Left kidney (tissue), 2 donors: Measurements from ENCODE around the gene CRYBG1. TPM values are rescaled to one million over a fixed set of nuclear protein-coding genes. Genes with fewer than 3 reads are reported as not detected.

Experiments
- DNase-seq: peaks from one replicate; pipeline ENCODE4 v3.0.0-alpha.2; 2013
- polyA plus RNA-seq: library from polyadenylated mRNA; unstranded; fragments of 120-200 nt; gene quantifications from one replicate; pipeline ENCODE4 v1.2.1, GENCODE V29; 2013; ENCODE audit not compliant: insufficient read length

CRYBG1 gene
- polyA plus RNA-seq, 1 donor, result 32.4 TPM

DNA sequence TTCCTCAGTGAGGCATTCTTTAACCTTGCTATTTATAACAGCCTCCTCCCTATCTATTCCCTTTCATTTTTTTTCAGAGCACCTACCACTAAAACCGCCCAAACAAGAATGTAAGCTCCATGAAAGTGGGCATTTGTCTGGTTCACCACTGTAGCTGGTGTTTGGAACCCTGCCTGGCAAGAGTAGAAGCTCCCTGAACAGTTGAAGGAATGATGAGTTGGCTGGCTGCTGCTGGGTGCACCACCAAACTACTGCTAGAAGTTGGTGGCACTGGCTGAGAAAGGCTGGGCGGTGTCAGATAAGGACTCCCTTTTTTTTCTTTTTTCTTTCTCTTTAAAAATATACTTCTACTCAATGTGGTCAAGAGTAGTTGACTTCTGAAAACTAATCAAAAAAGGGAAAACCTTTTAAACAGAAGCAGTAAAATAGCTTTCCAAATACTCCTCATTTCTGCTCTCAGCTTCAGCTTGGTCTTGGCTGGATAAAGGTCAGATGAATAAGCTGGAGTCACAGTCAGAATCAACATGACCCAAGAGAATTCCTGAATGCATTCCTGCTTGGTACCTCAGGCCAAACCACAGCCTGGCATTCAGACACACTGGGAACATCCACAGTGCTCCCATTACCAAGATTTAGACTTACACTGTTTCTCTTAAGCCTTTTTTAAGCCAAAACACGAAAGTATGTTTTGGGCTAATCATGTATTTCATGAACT lies 230.8 kb downstream of the CRYBG1 start:
- DNase-seq, result no peak

DNA sequence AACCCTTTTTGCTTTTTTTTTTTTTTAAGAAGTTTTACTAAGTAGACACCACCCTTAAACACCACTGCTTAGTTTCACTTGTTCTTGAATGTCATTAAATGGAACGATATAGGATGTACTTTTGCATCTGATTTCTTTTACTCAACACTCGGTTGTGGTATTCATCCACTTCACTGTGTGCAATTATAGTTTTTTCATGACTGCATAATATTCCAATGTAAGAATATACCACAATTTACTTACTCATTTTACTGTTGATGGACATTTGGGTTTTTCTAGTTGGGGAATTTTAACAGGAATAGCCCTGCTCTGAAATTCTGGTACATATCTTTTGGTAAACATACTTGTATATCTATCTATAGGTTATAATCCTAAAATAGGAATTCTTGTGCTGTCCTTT lies 238.9 kb downstream of the CRYBG1 start:
- no peak for DNase-seq

DNA sequence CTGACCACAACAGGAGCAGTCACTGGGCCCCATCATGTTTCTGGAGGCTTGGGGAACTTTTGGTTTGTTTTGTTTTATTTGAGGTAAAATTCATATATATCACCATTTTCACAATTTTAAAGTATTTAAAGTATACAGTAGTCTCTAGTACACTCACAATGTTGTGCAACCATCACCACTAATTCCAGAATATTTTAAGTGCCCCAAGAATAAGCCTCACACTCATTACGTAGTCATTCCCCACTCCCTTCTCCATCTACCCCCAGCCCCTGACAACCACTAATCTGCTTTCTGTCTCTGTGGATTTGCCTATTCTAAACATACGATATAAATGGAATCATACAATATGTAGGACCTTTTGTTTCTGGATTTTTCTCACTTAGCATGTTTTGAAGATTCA lies 239.8 kb downstream of the CRYBG1 start:
- DNase-seq, result no peak

DNA sequence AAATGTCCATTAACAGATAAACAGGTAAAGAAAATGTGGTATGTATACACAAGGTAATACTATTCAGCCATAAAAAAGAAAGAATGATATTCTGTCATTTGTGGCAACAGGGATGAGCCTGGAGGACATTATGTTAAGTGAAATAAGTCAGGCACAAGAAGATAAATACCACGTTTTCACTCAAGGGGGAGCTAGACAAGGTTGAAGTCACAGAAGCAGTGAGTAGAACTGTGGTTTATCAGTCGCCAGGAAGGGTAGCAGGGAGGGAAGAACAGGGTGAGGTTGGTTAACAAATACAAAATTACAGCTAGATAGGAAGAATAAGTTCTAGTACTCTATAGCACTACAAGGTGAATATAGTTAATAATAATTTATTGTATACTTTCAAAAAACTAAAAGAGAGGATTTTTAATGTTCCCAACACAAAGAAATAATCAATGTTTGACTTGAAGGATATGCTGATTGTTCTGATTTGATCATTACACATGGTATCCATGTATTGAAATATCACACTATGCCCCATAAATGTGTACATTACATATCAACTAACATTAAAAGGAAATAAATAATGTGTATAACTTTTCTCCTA lies 247.7 kb downstream of the CRYBG1 start:
- peak; percentile 32 for DNase-seq

DNA sequence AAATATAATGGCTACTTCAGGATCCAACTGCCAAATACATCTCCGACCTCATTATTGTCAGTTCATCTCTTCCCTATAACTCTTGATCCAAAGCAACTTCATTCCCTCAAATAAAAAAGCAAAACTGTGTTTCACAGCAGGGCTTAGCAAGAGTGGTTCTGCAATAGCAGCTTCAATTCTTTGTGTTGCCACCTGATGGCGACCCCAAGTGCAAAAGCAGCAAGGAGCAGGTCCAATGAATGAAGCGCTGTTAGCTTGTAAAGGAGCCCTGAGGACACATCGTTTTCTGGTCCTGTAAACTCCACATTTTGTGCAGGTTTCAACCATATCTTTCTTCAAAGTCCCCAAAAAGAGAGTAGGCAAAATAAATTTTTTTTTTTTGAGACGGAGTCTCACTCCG lies 249.2 kb downstream of the CRYBG1 start:
- DNase-seq, result peak; percentile 20

DNA sequence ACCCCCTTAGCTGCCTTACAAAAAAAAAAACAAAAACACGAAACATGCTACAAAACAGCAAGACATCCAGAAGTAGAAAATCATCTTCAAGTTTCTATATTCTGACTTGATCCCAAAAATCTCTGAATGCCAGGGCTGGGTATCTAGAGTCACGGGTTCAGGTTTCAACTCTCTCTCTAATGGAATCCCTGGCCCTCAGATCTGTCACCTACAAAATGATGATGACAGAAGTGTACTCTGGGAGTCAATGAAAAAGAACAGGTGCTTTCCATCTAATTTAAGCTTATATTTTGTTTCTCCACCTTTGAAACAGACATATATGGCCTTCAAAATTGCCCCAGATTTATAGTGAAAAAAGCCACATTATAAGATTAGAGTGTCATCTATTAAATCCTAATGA lies 250.5 kb downstream of the CRYBG1 start:
- no peak for DNase-seq

DNA sequence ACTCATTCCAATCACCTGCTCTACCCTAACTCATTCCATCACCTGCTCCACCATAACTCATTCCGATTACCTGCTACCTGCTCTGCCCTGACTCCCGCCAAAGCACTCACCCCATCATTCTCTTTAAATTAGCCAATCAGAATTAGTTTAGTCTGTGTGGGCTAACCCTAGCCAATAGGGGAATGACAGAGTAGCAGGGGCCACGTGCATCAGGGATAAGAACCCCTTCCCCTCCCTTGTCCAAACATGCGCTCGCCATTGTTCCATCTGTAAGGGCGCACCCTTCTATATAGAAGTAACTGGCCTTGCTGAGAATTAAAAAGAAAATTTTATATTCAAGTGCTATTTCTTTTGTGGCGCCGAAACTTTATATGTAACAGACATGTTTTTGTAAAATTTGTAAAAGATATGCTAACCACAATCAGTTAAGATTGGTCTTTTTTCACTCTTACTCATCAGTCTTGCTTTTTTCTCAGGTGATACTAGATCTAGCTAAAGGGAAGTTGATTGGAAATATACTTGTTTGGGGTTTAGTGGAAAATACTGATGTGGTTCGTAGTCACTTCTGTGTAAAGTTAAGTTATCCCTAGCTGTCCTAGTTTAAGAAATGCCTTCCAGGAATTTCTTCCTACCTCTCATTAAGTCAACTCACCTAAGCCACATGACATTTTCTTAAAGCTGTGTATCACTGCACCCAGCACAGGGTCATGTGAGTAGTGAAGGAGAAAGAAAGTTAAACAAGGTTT lies 252.3 kb downstream of the CRYBG1 start:
- no peak for DNase-seq

DNA sequence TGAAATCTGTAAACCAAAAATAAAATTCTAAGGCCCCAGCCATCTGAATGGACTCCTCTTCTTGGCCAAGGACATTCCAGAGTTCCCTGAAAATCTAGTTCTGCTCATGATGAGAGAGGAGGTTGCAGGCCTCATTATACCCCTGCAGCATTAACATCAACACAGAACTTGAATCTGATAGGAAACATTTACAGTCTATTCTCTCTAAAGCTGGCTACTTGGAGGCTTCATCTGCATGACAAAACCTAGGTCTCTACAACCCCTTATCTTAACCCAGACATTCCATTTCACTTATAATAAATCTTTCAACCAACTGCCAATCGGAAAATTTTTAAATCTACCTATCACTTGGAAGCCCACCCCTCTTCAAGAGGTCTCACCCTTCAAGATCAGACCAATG lies 253.1 kb downstream of the CRYBG1 start:
- no peak for DNase-seq

DNA sequence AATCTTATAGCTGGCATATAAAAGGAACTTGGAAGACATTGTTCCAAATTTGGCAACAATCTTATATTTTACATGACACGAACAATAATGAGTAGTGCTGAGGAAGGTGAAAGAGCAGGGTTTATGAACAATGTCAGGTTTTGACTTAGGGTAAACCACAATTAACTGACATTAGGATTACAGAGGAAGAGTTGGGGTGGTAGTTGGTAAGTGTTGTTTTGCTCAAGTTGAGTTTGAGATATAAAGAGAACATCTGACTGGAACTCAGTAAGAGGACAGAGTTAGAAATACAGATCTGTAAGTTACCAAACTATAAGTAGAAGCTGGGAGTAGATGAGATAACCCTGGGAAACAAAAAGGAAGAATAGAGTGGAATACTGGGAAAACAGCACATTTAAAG lies 253.6 kb downstream of the CRYBG1 start:
- no peak for DNase-seq

DNA sequence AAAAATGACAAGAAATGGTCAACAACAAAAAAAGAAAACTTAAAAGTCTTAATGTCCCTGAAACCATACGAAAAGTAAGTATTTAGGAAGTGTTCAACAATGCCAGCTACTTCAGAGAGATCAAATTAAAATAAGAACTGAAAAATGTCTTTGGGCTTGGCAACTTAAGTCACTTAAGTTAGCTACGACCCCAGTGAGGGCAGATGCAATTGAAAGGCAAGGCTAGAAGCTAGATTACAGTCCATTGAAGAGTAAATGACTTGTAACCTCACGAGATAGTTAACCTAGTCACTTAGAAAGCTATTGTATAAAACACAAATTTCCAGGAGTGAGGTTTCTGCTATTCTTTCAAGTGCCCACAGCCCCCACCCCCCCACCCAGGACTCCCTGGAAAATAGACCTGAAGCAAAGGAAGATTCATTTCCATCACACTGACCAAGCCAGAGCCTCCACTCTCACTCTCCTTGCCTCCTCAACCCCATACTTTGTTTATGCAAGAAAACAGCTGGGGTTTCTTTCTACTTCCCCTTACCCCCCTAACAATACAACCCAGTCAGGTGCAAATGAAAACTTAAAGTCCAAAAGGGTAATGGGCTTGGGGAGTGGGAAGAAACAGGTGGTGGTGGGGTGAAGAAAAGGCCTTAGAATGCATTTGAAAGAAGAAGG lies 254.2 kb downstream of the CRYBG1 start:
- DNase-seq, result no peak

DNA sequence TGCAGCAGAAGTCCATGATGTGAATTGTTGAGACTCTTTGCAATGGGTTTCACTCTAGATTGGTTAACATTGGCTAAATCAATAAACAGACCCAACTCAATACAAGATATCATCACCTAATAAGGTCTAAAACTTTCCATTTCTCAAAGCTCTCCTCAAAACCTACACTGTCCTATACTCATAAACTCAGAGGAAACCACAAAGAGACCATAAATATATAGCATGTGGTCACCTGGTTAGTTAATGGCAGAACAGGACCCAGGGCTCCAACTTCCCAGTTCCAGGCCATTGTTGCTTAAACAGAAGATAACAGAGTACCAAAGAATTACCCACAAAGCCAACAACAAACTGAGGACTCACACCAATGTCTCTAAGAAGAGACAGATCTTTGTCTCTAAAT lies 256.8 kb downstream of the CRYBG1 start:
- DNase-seq, result no peak

DNA sequence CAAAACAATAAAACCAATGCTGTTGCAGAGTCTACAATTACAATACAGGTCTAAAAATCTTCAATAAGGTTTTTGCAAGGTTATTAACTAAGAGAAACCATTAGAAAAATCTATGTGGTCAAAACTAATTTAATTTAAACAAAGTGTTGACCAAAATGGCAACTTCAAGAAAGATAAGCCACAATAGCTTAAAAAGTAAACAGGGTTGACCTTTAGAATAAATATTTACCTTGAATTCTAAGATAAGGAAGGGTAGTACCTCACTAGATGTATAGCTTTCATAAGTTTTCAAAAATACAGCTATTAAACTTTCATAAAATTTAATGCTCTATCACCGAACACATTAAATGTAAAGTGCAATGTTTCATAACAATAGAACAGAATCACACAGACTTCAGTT lies 257.3 kb downstream of the CRYBG1 start:
- no peak for DNase-seq

DNA sequence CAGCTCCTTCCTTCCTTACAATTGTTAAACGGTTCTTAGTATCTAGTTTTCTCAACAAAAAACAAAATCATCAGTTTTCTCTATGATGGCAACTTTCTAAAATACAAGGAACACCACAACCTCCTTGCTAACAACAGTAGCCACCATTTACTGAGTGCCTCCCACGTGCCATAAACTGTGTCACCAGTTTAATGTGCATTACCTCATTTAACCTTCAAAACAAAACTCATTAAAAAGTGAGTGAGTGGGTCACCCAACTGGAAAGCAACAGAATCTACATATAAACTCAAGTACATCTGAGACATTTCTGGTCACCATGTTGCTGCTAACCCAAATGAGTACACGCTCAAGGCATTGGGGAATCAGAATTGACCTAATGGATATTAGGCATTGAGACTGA lies 257.8 kb downstream of the CRYBG1 start:
- DNase-seq, result no peak

DNA sequence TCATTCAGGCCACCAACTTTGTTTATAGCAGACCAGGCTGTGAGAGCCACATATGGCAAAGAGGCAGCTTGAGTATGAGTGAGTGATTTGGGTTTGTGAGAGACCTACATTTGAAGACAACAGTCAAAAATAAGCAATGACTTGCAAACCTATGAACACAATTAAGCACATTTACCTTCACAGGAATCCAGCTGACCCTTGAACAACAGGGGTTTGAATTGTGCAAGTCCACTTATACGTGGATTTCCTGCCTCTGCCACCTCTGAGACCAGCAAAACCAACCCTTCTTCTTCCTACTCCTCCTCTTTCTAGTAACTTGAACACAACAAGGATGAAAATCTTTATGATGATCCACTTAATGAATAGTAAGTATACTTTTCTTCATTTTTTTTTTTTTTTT lies 258.7 kb downstream of the CRYBG1 start:
- no peak for DNase-seq

DNA sequence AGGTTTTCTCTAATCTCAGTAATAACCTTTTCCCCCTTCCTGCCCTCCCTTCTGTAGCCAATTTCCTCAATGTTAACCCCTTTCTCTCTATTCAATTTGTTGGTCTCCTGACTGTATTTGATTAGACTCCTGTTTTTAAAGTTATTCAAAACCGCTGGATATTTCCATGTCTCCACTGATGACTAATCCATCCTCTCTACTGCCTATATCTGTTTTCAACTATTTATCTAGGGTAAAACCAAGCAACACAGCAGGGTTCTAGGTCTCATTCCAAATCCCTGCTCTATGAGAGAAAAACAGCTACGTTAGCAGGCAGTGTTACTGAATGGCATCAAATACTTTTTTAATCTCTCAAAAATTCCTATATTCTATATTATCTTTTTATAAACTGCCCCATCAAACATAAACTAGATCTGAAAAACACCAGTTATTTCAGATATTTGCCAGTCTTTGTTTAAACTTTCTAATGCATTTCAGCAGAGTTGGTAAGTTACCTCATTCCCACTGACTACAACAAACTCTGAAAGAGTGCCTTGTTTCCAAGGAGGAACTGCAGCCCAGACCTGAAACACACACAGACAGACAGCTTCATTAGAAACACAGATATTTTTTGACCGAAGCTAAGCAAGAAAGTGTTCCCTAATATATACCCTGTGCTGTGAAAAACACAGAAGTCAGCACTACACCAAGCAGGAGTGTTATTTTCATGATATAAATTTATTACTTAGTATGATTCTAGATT lies 260.6 kb downstream of the CRYBG1 start:
- no peak for DNase-seq

Other genes with a start within 250 kb of the CRYBG1 start
- gene ATG5, start 35.0 kb upstream of the CRYBG1 start, polyA plus RNA-seq, result 54.2 TPM